Measurements from ENCODE around the gene BMP6.

GRCh38 chr6:7723554-7723953, 2.3 kb upstream of the BMP6 start:
- TF ChIP-seq CTCF (IDR thresholded peaks at IDR 0.05; ENCODE audit: poor library complexity, severe bottlenecking) (no peak), TAF1 (IDR thresholded peaks at IDR 0.05; ENCODE audit: low read depth) (no peak), REST (IDR thresholded peaks at IDR 0.05; ENCODE audit: borderline replicate concordance) (no peak), POLR2AphosphoS5 (IDR thresholded peaks at IDR 0.05) (no peak), RAD21 (conservative IDR thresholded peaks at IDR 0.05) (no peak), MXI1 (conservative IDR thresholded peaks at IDR 0.05; ENCODE audit: poor library complexity, severe bottlenecking) (no peak)

Data from neural cell (in vitro differentiated cells).